ENCODE data around the gene TLE5. TPM values are rescaled to one million over a fixed set of nuclear protein-coding genes. Genes with fewer than 3 reads are reported as not detected.
"Not testable (repeated sequence)": the region's sequence is repeated elsewhere in the genome, so short reads cannot be mapped to it uniquely, and the experiment has no call there.

The TLE5 gene
- total RNA-seq, 1 experiment from 2014 or later: 147 TPM

DNA sequence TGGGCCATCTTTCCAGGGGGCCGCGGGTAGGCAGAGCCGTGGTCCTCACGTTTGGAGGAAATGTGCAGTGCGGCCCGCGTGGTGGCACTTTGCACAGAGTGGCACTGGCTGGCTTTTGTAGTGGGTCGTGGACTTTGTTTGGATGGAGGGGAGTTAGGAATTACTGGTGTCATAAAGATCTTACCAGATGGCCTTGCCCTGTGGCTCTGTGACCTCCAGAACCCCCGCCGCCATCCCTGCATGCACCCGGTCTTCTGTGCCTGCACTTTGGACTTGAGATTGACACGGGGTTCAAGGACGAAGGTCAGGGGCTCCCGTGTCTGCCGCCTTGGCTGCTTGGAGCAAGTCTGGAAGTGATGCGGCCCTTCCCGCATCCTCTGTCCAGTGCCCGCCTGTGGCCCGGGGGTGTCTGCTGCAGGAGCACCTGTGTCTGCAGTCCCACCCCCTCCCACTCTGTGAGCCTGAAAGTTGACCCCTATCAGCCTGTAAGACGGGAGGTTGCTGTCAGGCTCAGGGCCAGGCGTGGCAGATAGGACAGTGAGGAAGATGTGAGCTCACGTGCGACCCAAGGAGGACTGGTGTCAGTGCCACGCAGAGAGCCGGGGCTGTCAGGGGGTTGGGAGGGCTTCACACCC is 34.1 kb upstream of the TLE5 start:
- no peak for DNase-seq (ENCODE audit: low read depth)

DNA sequence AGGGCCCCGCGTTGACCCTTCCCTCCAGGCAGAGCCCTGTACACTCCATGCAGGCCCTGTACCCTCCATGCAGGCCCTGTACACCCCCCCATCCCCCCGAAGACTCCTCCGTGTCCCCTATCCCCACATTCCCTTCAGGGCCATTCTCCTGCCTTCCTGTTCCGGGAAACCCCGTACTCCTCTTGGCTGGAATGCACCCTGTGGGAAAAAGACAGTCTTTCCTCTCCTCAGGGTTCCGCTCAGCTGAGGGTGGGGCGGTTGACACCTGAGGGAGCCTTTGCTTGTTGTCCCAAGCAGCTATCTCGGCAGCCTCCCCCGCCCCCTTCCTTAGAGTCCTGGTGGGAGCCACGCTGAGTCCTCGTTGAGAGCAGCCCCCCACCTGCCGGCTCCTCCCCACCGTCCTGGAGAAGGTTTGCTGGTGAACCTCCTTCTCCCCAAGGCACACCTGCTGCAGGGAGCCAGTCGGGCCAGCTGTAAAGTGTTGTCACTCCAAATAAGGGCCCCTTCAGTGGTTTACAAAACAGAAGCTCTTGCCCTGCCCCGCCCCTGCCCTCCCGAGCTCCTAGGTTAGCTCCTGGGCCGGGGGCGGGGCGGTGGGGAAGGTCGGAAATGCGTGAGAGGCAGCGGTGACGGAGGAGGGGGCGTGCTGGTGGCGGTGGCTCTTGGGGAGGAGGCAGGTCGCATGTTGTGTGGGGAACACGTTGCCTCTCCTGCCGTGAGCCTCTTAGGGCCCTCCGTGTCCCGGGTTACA is 33.3 kb upstream of the TLE5 start:
- DNase-seq (ENCODE audit: low read depth): peak; percentile 25

DNA sequence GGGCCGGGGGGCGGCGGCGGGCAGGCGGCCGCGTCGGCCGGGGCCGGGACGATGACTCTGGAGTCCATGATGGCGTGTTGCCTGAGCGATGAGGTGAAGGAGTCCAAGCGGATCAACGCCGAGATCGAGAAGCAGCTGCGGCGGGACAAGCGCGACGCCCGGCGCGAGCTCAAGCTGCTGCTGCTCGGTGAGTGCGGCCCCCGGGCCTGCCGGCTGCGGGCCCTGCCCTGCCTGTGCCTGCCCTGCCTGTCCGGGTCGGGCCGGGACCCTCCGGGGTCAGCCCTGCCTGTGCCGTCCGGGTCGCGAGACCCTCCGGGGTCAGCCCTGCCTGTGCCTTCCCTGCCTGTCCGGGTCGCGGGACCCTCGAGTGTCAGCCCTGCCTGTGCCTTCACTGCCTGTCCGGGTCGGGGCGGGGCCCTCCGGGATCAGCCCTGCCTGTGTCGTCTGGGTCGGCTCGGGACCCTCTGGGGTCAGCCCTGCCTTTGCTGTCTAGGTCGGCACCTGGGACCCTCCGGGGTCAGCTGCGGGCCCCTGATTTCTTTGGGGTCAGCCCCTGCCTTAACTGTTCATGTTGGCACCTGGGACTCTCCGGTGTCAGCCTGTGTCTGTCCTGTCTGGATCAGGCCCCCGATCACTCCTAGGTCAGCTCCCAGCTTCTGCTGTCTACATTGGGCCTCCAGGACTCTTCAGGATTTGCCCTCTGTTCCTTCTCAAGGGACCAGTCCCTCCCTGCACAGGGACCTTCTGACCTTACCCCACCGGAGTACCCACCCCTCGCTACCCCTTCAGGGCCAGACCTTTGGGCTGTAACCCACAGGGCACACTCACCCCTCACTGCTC is 32.5 kb upstream of the TLE5 start:
- DNase-seq (ENCODE audit: low read depth): peak; percentile 56

DNA sequence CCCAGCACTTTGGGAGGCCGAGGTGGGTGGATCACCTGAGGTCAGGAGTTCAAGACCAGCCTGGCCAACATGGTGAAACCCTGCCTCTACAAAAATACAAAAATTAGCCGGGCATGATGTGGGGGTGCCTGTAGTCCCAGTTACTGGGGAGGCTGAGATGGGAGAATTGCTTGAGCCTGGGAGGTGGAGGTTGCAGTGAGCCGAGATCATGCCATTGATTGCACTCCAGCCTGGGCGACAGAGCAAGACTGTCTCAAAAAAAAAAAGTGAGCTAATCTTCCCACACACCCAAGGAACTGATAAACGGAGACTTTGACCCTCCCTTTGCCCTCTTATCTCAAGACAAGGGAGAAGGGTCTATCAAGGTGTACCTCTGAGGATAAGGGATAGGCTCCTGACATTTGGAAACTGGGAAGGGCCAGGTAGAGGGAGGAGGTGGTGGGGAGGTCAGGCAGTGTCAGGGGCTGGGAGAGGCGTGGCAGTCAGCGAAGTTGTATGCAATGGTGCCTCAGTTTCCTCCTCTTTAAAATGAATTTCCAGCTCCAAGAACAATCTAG is 27.1 kb upstream of the TLE5 start:
- DNase-seq (ENCODE audit: low read depth): not testable (repeated sequence)

DNA sequence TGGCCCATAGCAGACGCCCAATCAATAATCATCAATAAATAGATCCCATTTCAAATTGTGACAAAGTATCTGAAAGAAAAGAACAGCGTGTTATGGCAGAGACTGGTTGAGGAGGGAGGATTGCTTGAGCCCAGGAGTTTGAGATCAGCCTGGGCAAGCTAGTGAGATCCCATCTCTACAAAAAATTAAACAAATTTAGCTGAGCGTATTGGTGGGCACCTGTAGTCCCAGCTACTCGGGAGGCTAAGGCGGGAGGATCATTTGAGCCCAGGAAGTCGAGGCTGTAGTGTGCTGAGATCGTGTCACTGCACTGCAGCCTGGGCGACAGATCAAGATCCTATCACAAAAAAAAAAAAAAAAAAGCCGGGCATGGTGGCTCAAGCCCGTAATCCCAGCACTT is 25.5 kb upstream of the TLE5 start:
- DNase-seq (ENCODE audit: low read depth): no peak

DNA sequence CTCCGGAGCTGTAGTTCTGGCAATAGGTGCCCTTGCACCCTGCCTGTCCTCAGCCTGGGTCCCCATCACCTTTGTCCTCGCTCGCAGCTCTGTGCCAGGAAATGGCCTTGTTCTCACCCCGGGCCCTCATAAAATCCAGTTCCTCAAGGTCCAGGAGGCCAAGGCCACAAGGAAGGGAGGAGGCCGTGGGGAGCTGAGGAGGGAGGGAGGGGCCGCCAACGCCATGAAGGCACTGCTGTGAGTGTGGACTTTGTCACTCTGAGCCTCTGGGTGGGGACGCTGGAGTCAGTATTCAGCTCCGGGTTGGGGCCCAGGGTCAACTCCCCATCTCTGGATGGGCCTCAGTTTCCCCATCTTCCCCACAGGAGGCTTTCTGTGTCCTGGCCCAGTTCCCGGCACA is 22.6 kb upstream of the TLE5 start:
- DNase-seq (ENCODE audit: low read depth): no peak

DNA sequence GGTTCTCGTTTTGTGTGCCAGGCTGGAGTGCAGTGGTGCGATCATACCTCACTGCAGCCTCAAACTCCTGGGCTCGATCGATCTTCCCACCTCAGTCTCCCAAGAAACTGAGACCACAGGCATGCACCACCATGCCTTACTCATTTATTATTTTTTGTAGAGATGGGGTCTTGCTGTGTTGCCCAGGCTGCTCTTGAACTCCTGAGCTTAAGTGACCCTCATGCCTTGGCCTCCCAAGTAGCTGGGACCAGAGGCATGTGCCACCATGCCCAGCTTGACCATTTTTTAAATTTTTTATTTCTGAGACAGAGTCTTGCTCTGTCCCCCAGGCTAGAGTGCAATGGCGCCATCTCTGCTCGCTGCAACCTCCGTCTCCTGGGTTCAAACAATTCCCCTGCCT is 21.7 kb upstream of the TLE5 start:
- no peak for DNase-seq (ENCODE audit: low read depth)

DNA sequence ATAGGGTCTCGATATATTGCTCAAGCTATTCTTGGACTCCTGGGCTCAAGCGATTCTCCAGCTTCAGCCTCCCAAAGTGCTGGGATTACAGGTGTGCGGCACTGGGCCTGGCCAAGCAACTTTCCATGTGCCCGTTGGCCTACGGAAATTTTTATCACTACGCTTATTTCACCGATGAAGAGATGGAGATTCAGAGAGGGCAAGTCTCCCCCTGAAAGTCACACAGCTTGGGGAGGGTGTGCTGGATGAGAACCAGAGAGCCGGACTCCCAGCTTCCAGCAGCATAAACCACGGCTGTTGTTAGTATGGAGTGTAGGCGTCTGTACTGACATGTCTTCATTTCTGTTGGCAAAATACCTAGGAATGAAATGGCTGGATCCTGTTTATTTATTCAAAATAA is 20.0 kb upstream of the TLE5 start:
- DNase-seq (ENCODE audit: low read depth): no peak

DNA sequence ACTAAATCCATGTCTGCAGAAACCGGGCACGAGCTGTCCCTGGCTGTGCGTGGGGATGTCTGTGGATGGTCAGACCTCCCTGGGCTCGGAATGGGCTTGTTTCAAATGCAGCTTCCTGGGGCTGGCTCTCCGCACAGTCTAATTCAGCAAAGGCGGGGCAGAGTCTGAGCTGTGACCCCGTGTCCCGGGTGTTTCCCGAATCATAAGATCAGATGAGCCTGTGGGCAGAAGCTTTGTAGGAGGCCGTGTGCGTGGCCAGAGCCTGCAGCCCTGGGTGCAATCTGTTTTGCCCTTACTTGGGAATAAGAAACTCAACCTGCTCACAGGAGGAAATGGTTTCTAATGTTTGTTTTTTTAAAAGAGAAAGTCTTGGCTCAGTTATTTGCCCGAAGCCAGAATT is 18.0 kb upstream of the TLE5 start:
- DNase-seq (ENCODE audit: low read depth): peak; percentile 74

DNA sequence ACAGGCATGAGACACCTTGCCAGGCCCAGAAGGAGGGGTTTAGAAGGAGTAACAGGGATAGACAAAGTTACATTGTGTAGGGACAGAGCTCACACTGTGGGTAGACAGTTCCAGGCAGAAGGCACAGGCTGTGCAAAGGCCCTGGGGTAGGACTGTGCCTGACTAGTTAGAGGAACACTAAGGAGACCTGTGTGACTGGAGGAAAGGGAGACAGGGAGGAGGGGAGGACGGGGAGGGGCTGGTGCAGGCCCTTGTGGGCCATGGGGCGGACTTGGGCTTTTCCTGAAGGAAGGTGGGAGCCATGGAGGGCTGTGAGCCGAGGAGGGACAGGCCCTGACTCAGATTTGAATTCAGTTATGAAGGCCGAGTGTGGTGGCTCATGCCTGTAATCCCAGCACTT is 17.3 kb upstream of the TLE5 start:
- DNase-seq (ENCODE audit: low read depth): no peak

DNA sequence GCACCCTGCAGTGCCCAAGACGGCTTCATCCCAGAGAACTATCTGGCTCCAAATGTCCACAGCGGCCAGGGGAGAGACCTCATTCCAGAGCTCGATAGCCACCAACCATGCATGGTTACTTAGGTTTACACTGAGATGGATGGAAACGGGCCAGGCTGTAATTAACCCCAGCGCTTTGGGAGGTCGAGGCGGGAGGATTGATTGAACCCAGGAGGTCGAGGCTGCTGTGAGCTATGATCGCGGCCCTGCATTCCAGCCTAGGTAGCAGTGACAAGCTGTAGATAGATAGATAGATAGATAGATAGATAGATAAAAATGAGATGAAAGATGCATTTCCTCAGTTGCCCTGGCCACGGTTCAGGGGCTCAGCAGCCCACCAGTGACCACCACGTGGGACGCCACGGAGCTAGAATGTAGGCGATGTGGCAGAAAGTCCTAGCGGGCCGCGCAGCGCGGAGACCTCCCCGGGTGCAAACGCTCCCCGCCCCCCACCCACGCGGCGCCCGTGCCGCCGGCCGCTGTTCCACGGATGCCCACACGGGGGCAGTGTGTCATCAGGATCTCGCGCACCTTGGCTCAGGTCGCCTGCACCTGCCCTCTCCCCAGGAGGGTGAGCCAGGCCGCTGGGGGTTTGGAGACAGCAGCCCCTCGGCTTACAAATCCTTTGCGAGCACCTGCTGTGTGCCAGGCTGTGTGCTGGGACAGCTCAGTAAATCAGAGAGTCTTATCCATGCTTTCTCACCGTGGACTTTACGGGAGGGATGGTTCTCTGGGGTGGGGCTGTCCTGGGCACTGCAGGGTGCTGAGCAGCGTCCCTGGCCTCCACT is 13.5 kb upstream of the TLE5 start:
- DNase-seq (ENCODE audit: low read depth): peak; percentile 65

DNA sequence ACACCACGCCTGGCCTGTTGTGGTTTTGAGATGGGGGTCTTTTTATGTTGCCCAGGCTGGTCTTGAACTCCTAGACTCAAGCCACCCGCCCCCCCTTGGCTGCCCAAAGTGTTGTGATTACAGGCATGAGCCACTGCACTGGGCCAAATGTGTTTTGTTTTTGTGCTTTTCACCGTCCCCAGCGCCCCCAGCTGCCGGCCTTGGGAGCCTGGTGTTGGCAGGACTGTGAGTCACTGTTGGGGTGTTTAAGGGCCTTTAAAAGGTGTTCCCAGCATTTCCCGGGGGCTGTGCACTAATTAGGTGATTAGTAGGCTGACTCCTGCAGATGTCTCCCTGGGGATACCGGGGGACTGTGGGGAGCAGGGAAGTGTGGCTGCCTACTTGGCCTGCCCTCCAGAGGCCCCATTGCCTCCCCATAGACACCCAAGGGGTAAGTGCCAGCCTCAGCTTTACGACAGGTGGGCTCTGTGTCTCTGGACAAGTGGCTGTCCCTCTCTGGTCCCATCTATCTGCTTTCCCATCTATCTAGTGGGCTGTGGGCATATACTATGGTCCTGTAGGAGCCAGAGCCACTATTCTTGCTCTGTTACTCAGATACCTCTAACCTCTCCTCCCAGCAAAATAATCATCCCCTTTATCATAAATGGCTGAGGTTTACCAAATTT is 11.8 kb upstream of the TLE5 start:
- peak; percentile 59 for DNase-seq (ENCODE audit: low read depth)

DNA sequence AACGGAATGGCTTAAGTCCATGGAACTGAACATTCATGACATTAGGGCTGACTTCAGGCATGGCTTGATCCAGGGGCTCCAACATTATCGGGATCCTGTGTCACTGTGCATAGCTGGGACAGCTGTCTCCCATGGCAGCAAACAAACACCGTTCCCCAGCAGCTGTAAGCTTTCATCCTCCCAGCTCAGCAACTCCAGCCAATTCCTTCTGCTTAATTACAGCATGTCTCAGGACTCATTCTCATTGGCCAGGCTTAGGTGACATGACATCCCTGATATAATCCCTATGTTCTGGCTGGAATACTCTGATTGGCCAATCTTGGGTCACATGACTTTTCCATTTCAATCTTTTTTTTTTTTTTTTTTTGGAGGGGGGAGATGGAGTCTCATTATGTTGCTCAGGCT is 10.9 kb upstream of the TLE5 start:
- DNase-seq (ENCODE audit: low read depth): peak; percentile 78

DNA sequence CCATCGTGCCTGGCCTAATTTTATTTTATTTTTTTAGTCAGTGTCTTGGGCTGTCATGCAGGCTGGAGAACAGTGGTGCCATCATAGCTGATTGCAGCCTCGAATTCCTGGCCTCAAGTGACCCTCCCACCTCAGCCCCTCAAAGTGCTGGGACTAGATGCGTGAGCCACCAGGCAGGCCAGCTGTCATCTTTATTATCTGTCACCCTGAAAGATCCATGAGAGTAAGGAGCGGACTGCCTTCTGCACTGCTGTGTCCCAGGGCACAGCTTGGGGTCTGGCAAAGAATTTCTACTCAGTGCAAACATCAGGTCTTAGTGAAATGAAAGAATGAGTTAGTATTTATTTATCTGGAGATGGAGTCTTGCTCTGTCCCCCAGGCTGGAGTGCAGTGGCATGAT is 9.5 kb upstream of the TLE5 start:
- DNase-seq (ENCODE audit: low read depth): no peak

DNA sequence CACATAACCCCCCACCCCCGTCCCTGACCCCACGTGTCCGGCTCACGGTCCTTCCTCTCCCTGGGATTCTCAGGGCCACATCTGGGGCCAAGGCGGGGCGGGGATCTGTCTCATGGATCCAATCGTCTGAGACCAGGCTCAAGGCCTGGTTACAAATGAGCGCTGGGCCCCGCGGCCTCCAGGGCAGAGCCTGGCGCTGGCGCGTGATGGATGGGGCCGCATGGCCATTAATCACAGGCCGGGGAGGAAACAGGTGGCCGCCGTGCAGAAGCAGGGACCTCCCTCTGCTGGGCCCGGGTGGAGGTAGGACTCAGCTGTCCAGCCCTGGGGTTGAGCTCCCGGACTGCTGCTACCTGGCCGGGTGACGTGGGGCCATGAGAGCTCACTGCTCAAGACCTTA is 5.8 kb upstream of the TLE5 start:
- DNase-seq (ENCODE audit: low read depth): no peak

DNA sequence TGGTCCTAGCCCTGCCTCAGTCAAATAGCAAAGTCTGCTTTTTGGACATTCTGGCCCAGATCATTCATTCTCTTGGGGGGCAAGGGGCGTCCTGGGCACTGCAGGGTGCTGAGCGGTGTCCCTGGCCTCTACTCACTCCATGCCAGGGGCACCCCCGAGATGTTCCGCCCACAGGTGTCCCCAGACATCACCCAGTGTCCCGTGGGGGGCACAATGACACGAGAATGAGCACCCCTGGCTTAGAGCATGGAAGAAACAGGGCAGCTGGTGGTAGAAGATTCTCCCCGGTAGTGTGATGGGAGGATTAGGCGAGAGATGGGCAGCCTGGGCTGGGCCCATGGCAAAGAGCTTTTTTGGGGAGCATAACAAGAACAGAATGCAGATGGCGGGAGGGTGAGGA is 5.3 kb upstream of the TLE5 start:
- no peak for DNase-seq (ENCODE audit: low read depth)

DNA sequence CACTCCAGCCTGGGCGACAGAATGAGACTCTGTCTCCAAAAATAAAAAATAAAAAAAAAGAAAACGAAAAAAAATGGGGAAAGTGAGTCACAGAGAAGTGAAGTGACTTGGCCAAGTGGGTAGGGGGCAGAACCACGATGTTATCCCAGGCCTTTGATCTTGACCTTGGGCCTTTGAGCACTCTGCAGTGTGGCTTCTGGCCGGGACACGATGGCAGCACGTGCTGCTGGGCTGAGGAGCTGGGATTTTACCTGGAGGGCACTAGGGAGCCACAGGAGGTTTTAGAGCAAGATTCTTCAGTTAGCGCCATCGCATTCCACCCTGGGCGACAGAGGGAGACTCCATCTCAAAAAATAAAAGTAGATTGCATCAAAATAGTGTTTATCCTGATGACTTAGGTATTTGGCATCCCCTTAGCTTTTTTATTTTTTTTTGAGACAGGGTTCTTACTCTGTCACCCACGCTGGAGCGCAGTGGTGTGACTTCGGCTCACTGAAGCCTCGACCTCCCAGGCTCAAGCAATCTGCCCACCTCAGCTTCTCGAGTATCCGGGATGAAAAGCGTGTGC is 4.3 kb upstream of the TLE5 start:
- no peak for DNase-seq (ENCODE audit: low read depth)

DNA sequence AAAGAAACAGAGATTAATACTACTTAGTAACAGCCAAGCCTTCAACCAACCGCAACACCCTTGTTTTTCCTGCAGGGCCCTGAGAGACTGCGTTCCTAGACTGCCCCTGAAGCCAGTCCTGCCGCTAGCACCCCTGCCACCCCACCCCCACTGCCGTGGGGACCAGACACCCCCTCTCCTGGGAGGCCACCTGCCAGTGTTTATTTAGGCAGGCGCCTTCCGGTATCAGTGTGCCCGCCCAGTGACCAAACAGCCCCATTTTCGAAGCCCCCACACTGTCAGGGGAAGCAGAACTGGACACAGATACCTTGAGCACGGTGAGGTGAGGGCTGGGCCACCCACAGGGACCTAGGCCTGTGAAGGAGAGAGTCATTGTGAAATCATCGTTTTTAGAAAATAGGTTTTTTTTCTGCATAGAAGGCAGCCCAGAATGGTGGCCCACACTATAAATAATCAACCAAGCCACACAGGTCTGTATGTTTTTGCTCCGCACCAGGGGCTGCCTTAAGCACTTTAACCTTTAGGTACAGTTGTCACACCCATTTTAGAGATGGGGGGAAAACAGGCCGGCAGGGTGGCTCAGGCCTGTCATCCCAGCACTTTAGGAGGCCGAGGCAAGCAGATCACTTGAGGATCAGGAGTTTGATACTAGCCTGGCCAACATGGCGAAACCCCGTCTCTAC is 3.5 kb upstream of the TLE5 start:
- no peak for DNase-seq (ENCODE audit: low read depth)

DNA sequence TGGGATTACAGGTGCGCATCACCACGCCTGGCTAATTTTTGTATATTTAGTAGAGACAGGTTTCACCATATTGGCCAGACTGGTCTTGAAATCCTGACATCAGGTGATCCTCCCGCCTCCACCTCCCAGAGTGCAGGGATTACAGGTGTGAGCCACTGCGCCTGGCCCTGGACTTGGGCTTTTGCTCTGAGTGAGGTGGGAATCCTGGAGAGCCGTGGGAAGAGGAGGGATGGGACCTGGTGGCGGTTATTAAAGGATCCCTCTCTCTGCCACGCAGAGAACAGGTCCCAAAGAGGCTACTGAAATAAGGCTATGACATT is 1.7 kb upstream of the TLE5 start:
- no peak for DNase-seq (ENCODE audit: low read depth)
